ENCODE measurements around the gene SLC25A26.
"Not testable (repeated sequence)": the region's sequence is repeated elsewhere in the genome, so short reads cannot be mapped to it uniquely, and the experiment has no call there.

Gene SLC25A26

GRCh38 chr3:66261355-66261754, 40.6 kb downstream of the SLC25A26 start:
- TF ChIP-seq JUND (IDR thresholded peaks at IDR 0.05; ENCODE audit: low read depth) = no peak
- in situ Hi-C loops (cut with HindIII; ENCODE audit: low pct_unique_long_range_greater_than_20kb, low sequenced_read_pairs) = no loop called here
- DNase-seq (ENCODE audit: low read depth in 1 of 2, low spot score in 1 of 2) = no peak

GRCh38 chr3:66265649-66266048, 44.8 kb downstream of the SLC25A26 start:
- no peak for DNase-seq (ENCODE audit: low read depth in 1 of 2, low spot score in 1 of 2)
- TF ChIP-seq JUND (IDR thresholded peaks at IDR 0.05; ENCODE audit: low read depth) = no peak
- in situ Hi-C loops (cut with HindIII; ENCODE audit: low pct_unique_long_range_greater_than_20kb, low sequenced_read_pairs) = no loop called here

GRCh38 chr3:66266551-66266950, 45.8 kb downstream of the SLC25A26 start:
- in situ Hi-C loops (cut with HindIII; ENCODE audit: low pct_unique_long_range_greater_than_20kb, low sequenced_read_pairs) = no loop called here
- no peak for TF ChIP-seq JUND (IDR thresholded peaks at IDR 0.05; ENCODE audit: low read depth)
- no peak for DNase-seq (ENCODE audit: low read depth in 1 of 2, low spot score in 1 of 2)

- in situ Hi-C loops (cut with HindIII; ENCODE audit: low pct_unique_long_range_greater_than_20kb, low sequenced_read_pairs) = no loop called here
- TF ChIP-seq JUND (IDR thresholded peaks at IDR 0.05; ENCODE audit: low read depth) = no peak
- DNase-seq (ENCODE audit: low read depth in 1 of 2, low spot score in 1 of 2) = no peak
These were observed 46.2 kb downstream of the SLC25A26 start for GRCh38 chr3:66267031-66267430.

- in situ Hi-C loops (cut with HindIII; ENCODE audit: low pct_unique_long_range_greater_than_20kb, low sequenced_read_pairs) = no loop called here
- TF ChIP-seq JUND (IDR thresholded peaks at IDR 0.05; ENCODE audit: low read depth) = no peak
- no peak for DNase-seq (ENCODE audit: low read depth in 1 of 2, low spot score in 1 of 2)
These were observed 47.1 kb downstream of the SLC25A26 start for GRCh38 chr3:66267906-66268305.

GRCh38 chr3:66268864-66269263, 48.1 kb downstream of the SLC25A26 start:
- in situ Hi-C loops (cut with HindIII; ENCODE audit: low pct_unique_long_range_greater_than_20kb, low sequenced_read_pairs) = no loop called here
- no peak for DNase-seq (ENCODE audit: low read depth in 1 of 2, low spot score in 1 of 2)
- TF ChIP-seq JUND (IDR thresholded peaks at IDR 0.05; ENCODE audit: low read depth) = no peak

GRCh38 chr3:66269411-66269810, 48.6 kb downstream of the SLC25A26 start:
- TF ChIP-seq JUND (IDR thresholded peaks at IDR 0.05; ENCODE audit: low read depth) = no peak
- in situ Hi-C loops (cut with HindIII; ENCODE audit: low pct_unique_long_range_greater_than_20kb, low sequenced_read_pairs) = no loop called here
- no peak for DNase-seq (ENCODE audit: low read depth in 1 of 2, low spot score in 1 of 2)

- no peak for DNase-seq (ENCODE audit: low read depth in 1 of 2, low spot score in 1 of 2)
- no peak for TF ChIP-seq JUND (IDR thresholded peaks at IDR 0.05; ENCODE audit: low read depth)
- in situ Hi-C loops (cut with HindIII; ENCODE audit: low pct_unique_long_range_greater_than_20kb, low sequenced_read_pairs) = no loop called here
These were observed 49.5 kb downstream of the SLC25A26 start for GRCh38 chr3:66270288-66270687.

GRCh38 chr3:66270701-66271100, 49.9 kb downstream of the SLC25A26 start:
- no peak for TF ChIP-seq JUND (IDR thresholded peaks at IDR 0.05; ENCODE audit: low read depth)
- in situ Hi-C loops (cut with HindIII; ENCODE audit: low pct_unique_long_range_greater_than_20kb, low sequenced_read_pairs) = no loop called here
- no peak for DNase-seq (ENCODE audit: low read depth in 1 of 2, low spot score in 1 of 2)

GRCh38 chr3:66271231-66271630, 50.4 kb downstream of the SLC25A26 start:
- DNase-seq (ENCODE audit: low read depth in 1 of 2, low spot score in 1 of 2) = no peak
- TF ChIP-seq JUND (IDR thresholded peaks at IDR 0.05; ENCODE audit: low read depth) = no peak
- in situ Hi-C loops (cut with HindIII; ENCODE audit: low pct_unique_long_range_greater_than_20kb, low sequenced_read_pairs) = no loop called here

- no peak for DNase-seq (ENCODE audit: low read depth in 1 of 2, low spot score in 1 of 2)
- in situ Hi-C loops (cut with HindIII; ENCODE audit: low pct_unique_long_range_greater_than_20kb, low sequenced_read_pairs) = no loop called here
- TF ChIP-seq JUND (IDR thresholded peaks at IDR 0.05; ENCODE audit: low read depth) = no peak
These were observed 51.2 kb downstream of the SLC25A26 start for GRCh38 chr3:66272016-66272415.

- in situ Hi-C loops (cut with HindIII; ENCODE audit: low pct_unique_long_range_greater_than_20kb, low sequenced_read_pairs) = not testable (repeated sequence)
These were observed 54.0 kb downstream of the SLC25A26 start for GRCh38 chr3:66274837-66275236.

GRCh38 chr3:66276705-66277274, 56.0 kb downstream of the SLC25A26 start:
- DNase-seq (ENCODE audit: low read depth in 1 of 2, low spot score in 1 of 2) = peak; percentile 25 to 69
- in situ Hi-C loops (cut with HindIII; ENCODE audit: low pct_unique_long_range_greater_than_20kb, low sequenced_read_pairs) = no loop called here
- no peak for TF ChIP-seq JUND (IDR thresholded peaks at IDR 0.05; ENCODE audit: low read depth)

More at GRCh38 chr3:66274837-66275236, 54.0 kb downstream of the SLC25A26 start:
- DNase-seq (ENCODE audit: low read depth in 1 of 2, low spot score in 1 of 2) = not testable (repeated sequence)

- DNase-seq (ENCODE audit: low read depth in 1 of 2, low spot score in 1 of 2) = no peak
- TF ChIP-seq JUND (IDR thresholded peaks at IDR 0.05; ENCODE audit: low read depth) = no peak
- in situ Hi-C loops (cut with HindIII; ENCODE audit: low pct_unique_long_range_greater_than_20kb, low sequenced_read_pairs) = no loop called here
These were observed 58.4 kb downstream of the SLC25A26 start for GRCh38 chr3:66279168-66279567.

All from T47D (cell line).